Mammary epithelial cell (primary cell): Measurements from ENCODE around the gene PTGR3.

ENCODE experiments used
- EZH2 ChIP-seq: IDR thresholded peaks from 2 replicates; pipeline ENCODE4 v1.6.1; 2012; ENCODE audit warnings: low read length, inconsistent platforms, borderline replicate concordance
- TF ChIP-seq, protein P1 (sequence below), 2 donors: IDR thresholded peaks in 1 of 2; conservative IDR thresholded peaks in 1 of 2; 2 replicates each; pipeline ENCODE4 v1.5.1; 2011 to 2012; ENCODE audit warnings: inconsistent platforms in 2 of 2, low read length in 2 of 2, mild to moderate bottlenecking in 2 of 2, control low read depth in 1 of 2, low read depth in 1 of 2; ENCODE audit not compliant: insufficient read depth in 1 of 2; ENCODE audit errors: extremely low read depth in 1 of 2

DNA sequence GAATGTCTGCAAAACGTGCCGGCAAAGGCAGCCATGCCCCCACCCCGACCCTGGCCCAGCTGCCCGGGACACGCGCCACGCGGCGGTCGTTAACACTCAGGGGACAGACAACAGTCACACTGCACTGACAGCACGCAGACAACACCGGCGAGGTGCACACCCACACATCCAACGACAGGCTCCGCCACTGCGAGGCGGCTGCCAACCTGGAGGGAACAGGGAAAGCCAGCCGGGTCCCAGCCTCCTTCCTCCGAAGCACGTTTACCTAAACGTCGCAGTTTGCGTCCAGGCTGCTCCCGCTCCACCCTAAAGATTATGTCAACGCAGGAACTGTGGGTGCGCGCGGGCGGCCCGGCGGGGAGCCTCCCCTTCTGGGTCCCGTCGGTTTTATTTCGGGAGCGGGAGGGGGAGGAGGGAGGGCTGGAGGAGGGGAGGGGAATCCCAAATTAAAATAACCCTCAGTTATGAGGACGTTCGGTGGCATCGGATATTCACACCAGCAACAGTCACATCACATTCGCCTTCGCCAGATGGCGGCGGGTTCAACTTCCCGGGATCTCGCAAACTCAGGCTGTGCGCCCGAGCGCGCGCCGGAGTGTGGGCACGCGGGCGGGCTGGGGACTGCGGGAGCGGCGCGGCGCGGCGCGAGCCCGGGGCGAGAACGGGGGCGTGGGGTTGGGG is 644 bp downstream of the PTGR3 start:
- TF ChIP-seq, protein P1, sequence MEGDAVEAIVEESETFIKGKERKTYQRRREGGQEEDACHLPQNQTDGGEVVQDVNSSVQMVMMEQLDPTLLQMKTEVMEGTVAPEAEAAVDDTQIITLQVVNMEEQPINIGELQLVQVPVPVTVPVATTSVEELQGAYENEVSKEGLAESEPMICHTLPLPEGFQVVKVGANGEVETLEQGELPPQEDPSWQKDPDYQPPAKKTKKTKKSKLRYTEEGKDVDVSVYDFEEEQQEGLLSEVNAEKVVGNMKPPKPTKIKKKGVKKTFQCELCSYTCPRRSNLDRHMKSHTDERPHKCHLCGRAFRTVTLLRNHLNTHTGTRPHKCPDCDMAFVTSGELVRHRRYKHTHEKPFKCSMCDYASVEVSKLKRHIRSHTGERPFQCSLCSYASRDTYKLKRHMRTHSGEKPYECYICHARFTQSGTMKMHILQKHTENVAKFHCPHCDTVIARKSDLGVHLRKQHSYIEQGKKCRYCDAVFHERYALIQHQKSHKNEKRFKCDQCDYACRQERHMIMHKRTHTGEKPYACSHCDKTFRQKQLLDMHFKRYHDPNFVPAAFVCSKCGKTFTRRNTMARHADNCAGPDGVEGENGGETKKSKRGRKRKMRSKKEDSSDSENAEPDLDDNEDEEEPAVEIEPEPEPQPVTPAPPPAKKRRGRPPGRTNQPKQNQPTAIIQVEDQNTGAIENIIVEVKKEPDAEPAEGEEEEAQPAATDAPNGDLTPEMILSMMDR (conservative IDR thresholded peaks at IDR 0.05 in 1 of 2, IDR thresholded peaks at IDR 0.05 in 1 of 2; ENCODE audit: extremely low read depth in 1 of 2, insufficient read depth in 1 of 2, low read depth in 1 of 2, low read length in 2 of 2): no peak
- no peak for TF ChIP-seq EZH2
